Stimulated activated naive CD8-positive, alpha-beta T cell treated with anti-CD3 and anti-CD28 coated beads, Interleukin-15, Interleukin-2, amounts not matched to agents 100 ng/mL and 50 ng/mL, for 24 hours (primary cell): Measurements from ENCODE around the gene TMEM222.
A peak's percentile ranks its signal among the peaks of the same experiment; 100 is the strongest.

ENCODE experiments used
- H3K27ac Mint-ChIP-seq: one replicate; pipeline ENCODE4 v1.8.0; 2021; ENCODE audit warnings: mild to moderate bottlenecking, mixed read lengths
- H3K27me3 Mint-ChIP-seq: one replicate; pipeline ENCODE4 v1.8.0; 2021; ENCODE audit warnings: mixed read lengths
- H3K36me3 Mint-ChIP-seq: one replicate; pipeline ENCODE4 v1.8.0; 2021; ENCODE audit warnings: low read depth, mixed read lengths
- H3K4me1 Mint-ChIP-seq: one replicate; pipeline ENCODE4 v1.8.0; 2021; ENCODE audit warnings: low read depth, mixed read lengths
- H3K4me3 Mint-ChIP-seq: one replicate; pipeline ENCODE4 v1.8.0; 2021; ENCODE audit warnings: mild to moderate bottlenecking, mixed read lengths
- H3K9me3 Mint-ChIP-seq: one replicate; pipeline ENCODE4 v1.8.0; 2021; ENCODE audit warnings: mixed read lengths

The TMEM222 gene

GRCh38 chr1:27366411-27367159 lies 44.6 kb downstream of the TMEM222 start, which contains the start of gene MAP3K6:
MAP3K6 (minus strand) TSS chr1:27366961; CDS start chr1:27366597, 364 bp downstream.
- H3K9me3 Mint-ChIP-seq: no peaks in the 10 kb centered on the region
- no peaks in the 10 kb centered on the region for H3K36me3 Mint-ChIP-seq
- no peaks in the 10 kb centered on the region for H3K27me3 Mint-ChIP-seq
- peak within 1 kb of the TSS; percentile 79 for H3K27ac Mint-ChIP-seq
- peak within 1 kb of the TSS; percentile 81 for H3K4me3 Mint-ChIP-seq
- peaks cover 34% of the 10 kb centered on the region for H3K4me1 Mint-ChIP-seq

GRCh38 chr1:27367160-27367650 lies 45.2 kb downstream of the TMEM222 start:
- Mint-ChIP-seq H3K27ac (no peak overlapping the region), H3K9me3 (no peaks in the 10 kb centered on the region), H3K4me1 (peaks cover 34% of the 10 kb centered on the region), H3K27me3 (no peaks in the 10 kb centered on the region), H3K36me3 (no peaks in the 10 kb centered on the region), H3K4me3 (peak overlapping the region; percentile 57)

DNA sequence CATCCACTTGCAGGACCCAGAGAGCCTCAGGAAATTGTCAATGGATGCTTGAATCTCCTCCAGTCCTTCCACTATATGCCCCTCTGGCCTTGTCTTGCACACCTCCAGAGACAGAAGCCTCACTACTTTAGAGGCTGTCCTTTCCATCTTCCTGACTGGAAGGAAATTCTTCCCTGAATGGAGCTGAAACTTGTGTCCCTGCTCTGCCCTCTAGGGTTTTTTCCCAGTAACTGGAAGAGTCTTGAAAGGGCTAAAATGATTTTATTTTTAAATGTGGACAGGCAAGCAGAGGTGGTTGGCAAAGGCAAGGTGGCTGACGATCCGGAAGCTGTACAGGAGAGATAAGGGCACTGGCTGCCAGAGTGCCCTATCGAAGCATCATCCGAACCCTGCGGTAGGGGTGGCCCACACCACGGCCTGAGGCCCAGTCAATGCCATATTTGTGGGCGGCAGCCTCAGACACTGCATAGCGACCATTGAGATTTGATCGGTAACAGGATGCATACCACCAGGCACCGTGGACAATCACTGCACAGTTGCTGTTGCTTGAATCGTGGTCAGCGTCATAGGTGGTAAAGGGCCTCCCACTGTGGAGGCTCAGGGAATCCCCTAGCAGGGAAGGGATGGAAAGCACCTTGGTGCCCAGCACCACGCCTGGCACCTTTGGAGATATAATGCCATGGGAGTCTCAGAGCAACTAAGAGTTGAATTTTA lies 47.1 kb downstream of the TMEM222 start:
- peak overlapping the region; percentile 26 for H3K27ac Mint-ChIP-seq
- no peaks in the 10 kb centered on the region for H3K9me3 Mint-ChIP-seq
- no peaks in the 10 kb centered on the region for H3K27me3 Mint-ChIP-seq
- no peaks in the 10 kb centered on the region for H3K36me3 Mint-ChIP-seq
- no peak overlapping the region for H3K4me3 Mint-ChIP-seq
- peaks cover 34% of the 10 kb centered on the region for H3K4me1 Mint-ChIP-seq

DNA sequence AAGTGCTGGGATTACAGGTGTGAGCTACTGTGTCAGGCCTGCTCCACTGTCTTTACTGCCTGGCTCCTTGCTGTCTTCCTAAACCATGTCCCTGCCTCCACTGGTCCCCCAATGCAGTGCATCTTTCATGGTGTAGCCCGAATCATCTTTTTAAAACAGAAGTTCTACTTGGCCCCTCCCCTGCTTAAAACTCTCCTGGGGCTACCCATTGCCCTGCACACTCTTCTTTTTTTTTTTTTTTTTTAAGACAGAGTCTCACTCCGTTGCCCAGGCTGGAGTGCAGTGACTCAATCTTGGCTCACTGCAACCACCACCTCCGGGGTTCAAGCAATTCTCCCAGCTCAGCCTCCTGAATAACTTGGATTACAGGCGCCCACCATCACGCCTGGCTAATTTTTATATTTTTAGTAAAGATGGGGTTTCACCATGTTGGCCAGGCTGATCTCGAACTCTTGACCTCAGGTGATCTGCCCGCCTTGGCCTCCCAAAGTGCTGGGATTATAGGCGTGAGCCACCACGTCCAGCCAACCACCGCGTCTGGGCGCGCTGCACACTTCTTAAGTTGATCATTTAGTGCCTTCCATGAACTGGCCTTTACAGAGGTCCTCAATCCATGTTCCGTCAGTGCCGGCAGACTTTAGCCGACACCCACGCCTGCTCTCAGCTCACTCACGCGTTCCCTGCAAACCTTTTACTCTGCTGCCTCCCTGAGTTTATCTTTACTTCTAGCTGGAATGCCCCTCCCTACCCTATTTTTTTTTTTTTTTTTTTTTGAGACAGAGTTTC lies 50.3 kb downstream of the TMEM222 start:
- H3K4me3 Mint-ChIP-seq: no peak overlapping the region
- no peaks in the 10 kb centered on the region for H3K36me3 Mint-ChIP-seq
- H3K4me1 Mint-ChIP-seq: peaks cover 17% of the 10 kb centered on the region
- H3K27me3 Mint-ChIP-seq: no peaks in the 10 kb centered on the region
- no peak overlapping the region for H3K27ac Mint-ChIP-seq
- H3K9me3 Mint-ChIP-seq: no peaks in the 10 kb centered on the region

GRCh38 chr1:27372808-27373690 lies 51.1 kb downstream of the TMEM222 start:
- H3K27ac Mint-ChIP-seq: no peak overlapping the region
- H3K4me3 Mint-ChIP-seq: no peak overlapping the region
- H3K9me3 Mint-ChIP-seq: no peaks in the 10 kb centered on the region
- peaks cover 13% of the 10 kb centered on the region for H3K4me1 Mint-ChIP-seq
- H3K27me3 Mint-ChIP-seq: no peaks in the 10 kb centered on the region
- no peaks in the 10 kb centered on the region for H3K36me3 Mint-ChIP-seq

- Mint-ChIP-seq H3K36me3 (no peaks in the 10 kb centered on the region), H3K4me3 (no peak within 1 kb of the TSS), H3K4me1 (peaks cover 4% of the 10 kb centered on the region), H3K9me3 (no peaks in the 10 kb centered on the region), H3K27me3 (no peaks in the 10 kb centered on the region), H3K27ac (no peak within 1 kb of the TSS)
These were observed 52.6 kb downstream of the TMEM222 start, which contains the start of gene FCN3 for GRCh38 chr1:27374362-27375086. FCN3 (minus strand) TSS chr1:27374824; CDS start chr1:27374818, 6 bp downstream.

- no peaks in the 10 kb centered on the region for H3K4me1 Mint-ChIP-seq
- H3K27ac Mint-ChIP-seq: no peak overlapping the region
- H3K27me3 Mint-ChIP-seq: peaks cover 5% of the 10 kb centered on the region
- no peaks in the 10 kb centered on the region for H3K36me3 Mint-ChIP-seq
- H3K9me3 Mint-ChIP-seq: no peaks in the 10 kb centered on the region
- H3K4me3 Mint-ChIP-seq: no peak overlapping the region
These were observed 56.0 kb downstream of the TMEM222 start for GRCh38 chr1:27377760-27378495.

GRCh38 chr1:27379564-27380122 lies 57.7 kb downstream of the TMEM222 start:
- Mint-ChIP-seq H3K9me3 (no peaks in the 10 kb centered on the region), H3K4me1 (no peaks in the 10 kb centered on the region), H3K27me3 (peaks cover 5% of the 10 kb centered on the region), H3K27ac (no peak overlapping the region), H3K36me3 (no peaks in the 10 kb centered on the region), H3K4me3 (no peak overlapping the region)

DNA sequence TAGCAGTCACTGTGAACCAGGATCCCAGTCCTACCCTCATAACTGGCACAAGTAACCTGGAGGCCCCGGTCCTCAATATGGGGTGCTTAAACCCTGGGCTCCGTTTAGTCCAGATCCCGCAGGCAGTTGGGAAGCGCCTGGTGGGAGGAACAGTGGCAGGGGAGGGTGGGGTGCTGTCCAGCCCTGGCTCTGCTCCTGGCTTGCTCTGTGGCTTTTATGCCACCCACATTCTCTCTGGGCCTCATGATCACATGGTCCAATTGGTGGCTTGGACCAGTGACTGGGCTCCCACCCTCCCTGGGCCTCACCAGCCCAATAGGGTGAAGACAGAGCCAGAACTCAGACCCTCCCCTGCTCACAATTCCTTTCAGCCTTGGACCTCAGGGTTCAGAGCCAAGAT lies 58.3 kb downstream of the TMEM222 start:
- Mint-ChIP-seq H3K4me3 (no peak overlapping the region), H3K9me3 (no peaks in the 10 kb centered on the region), H3K27ac (no peak overlapping the region), H3K4me1 (no peaks in the 10 kb centered on the region), H3K27me3 (peaks cover 5% of the 10 kb centered on the region), H3K36me3 (no peaks in the 10 kb centered on the region)

- no peaks in the 10 kb centered on the region for H3K36me3 Mint-ChIP-seq
- peaks cover 5% of the 10 kb centered on the region for H3K27me3 Mint-ChIP-seq
- H3K27ac Mint-ChIP-seq: no peak overlapping the region
- no peaks in the 10 kb centered on the region for H3K4me1 Mint-ChIP-seq
- H3K9me3 Mint-ChIP-seq: no peaks in the 10 kb centered on the region
- no peak overlapping the region for H3K4me3 Mint-ChIP-seq
These were observed 59.1 kb downstream of the TMEM222 start for GRCh38 chr1:27380766-27381733.

- Mint-ChIP-seq H3K4me1 (no peaks in the 10 kb centered on the region), H3K27me3 (peaks cover 5% of the 10 kb centered on the region), H3K36me3 (no peaks in the 10 kb centered on the region)
These were observed 60.2 kb downstream of the TMEM222 start for GRCh38 chr1:27381969-27382762.

More at GRCh38 chr1:27381969-27382762, 60.2 kb downstream of the TMEM222 start:
- Mint-ChIP-seq H3K9me3 (no peaks in the 10 kb centered on the region), H3K27ac (no peak overlapping the region), H3K4me3 (no peak overlapping the region)
